GM19324 (cell line): ENCODE measurements around the gene ST3GAL2.
"Not testable (repeated sequence)": the region's sequence is repeated elsewhere in the genome, so short reads cannot be mapped to it uniquely, and the experiment has no call there.

Source experiments
- ATAC-seq: cut with Tn5 transposase; IDR thresholded peaks from one replicate; pipeline ENCODE4 v1.9.1; 2021; ENCODE audit warnings: mild to moderate bottlenecking, moderate library complexity; ENCODE audit not compliant: unreplicated experiment, low FRiP score

The ST3GAL2 gene

GRCh38 chr16:70391881-70392481 lies 46.9 kb downstream of the ST3GAL2 start:
- ATAC-seq, result no peak

- no peak for ATAC-seq
Observed at GRCh38 chr16:70391446-70391845, 47.5 kb downstream of the ST3GAL2 start.

GRCh38 chr16:70390774-70391173 lies 48.1 kb downstream of the ST3GAL2 start:
- no peak for ATAC-seq

- ATAC-seq, result no peak
Observed at GRCh38 chr16:70388006-70388680, 50.8 kb downstream of the ST3GAL2 start.

- not testable (repeated sequence) for ATAC-seq
Observed at GRCh38 chr16:70386289-70386986, 52.5 kb downstream of the ST3GAL2 start.

- ATAC-seq, result no peak
Observed at GRCh38 chr16:70383421-70383960, 55.4 kb downstream of the ST3GAL2 start.

- ATAC-seq, result no peak
Observed at GRCh38 chr16:70381604-70382342, 57.1 kb downstream of the ST3GAL2 start.

- peak; percentile 91 for ATAC-seq
Observed at GRCh38 chr16:70380919-70381603, 57.8 kb downstream of the ST3GAL2 start.

- ATAC-seq, result peak; percentile 23
Observed at GRCh38 chr16:70380248-70380918, 58.5 kb downstream of the ST3GAL2 start.

GRCh38 chr16:70378869-70379493 lies 59.9 kb downstream of the ST3GAL2 start:
- ATAC-seq, result no peak

- ATAC-seq, result no peak
Observed at GRCh38 chr16:70377782-70378181, 61.1 kb downstream of the ST3GAL2 start.

GRCh38 chr16:70375636-70376611 lies 63.0 kb downstream of the ST3GAL2 start:
- ATAC-seq, result no peak

- ATAC-seq, result no peak
Observed at GRCh38 chr16:70374213-70374612, 64.7 kb downstream of the ST3GAL2 start.

- ATAC-seq, result no peak
Observed at GRCh38 chr16:70372921-70373728, 65.8 kb downstream of the ST3GAL2 start.

GRCh38 chr16:70370924-70371323 lies 68.0 kb downstream of the ST3GAL2 start:
- no peak for ATAC-seq

GRCh38 chr16:70370145-70370544 lies 68.8 kb downstream of the ST3GAL2 start:
- ATAC-seq, result not testable (repeated sequence)

- ATAC-seq, result no peak
Observed at GRCh38 chr16:70364399-70364798, 74.5 kb downstream of the ST3GAL2 start.
